Daoy (cell line): ENCODE data around the gene HERC5. TPM values are rescaled to one million over a fixed set of nuclear protein-coding genes. Genes with fewer than 3 reads are reported as not detected.

Experiments used
- DNase-seq: peaks from one replicate; pipeline ENCODE4 v3.0.0-alpha.2; 2015; ENCODE audit warnings: low read depth
- total RNA-seq: library from RNA; depleted of rRNA; stranded (reverse); fragments of >200 nt; shearing (Covaris generic); gene quantifications from 2 replicates; pipeline ENCODE4 v1.2.3, GENCODE V29; 2014; rRNA removed

Gene HERC5
- total RNA-seq, 1 experiment from 2014 or later: 11.5 TPM

- peak; percentile 13 for DNase-seq
Observed at GRCh38 chr4:88522702-88523324, 65.9 kb downstream of the HERC5 start.

GRCh38 chr4:88523325-88524129 lies 66.6 kb downstream of the HERC5 start, which contains the start of gene PYURF:
Gene PYURF, minus strand, starts transcription at chr4:88523776. Its CDS starts 76 bp downstream, at chr4:88523700.
- peak; percentile 91 for DNase-seq

GRCh38 chr4:88524171-88524570 lies 67.3 kb downstream of the HERC5 start:
- DNase-seq: no peak

- no peak for DNase-seq
Observed at GRCh38 chr4:88526221-88526815, 69.4 kb downstream of the HERC5 start.

- DNase-seq: no peak
Observed at GRCh38 chr4:88527787-88528186, 70.9 kb downstream of the HERC5 start.

GRCh38 chr4:88528861-88529260 lies 71.9 kb downstream of the HERC5 start:
- DNase-seq: no peak

GRCh38 chr4:88531549-88531948 lies 74.6 kb downstream of the HERC5 start:
- no peak for DNase-seq

- DNase-seq: peak; percentile 13
Observed at GRCh38 chr4:88533088-88533790, 76.3 kb downstream of the HERC5 start.

- DNase-seq: peak; percentile 65
Observed at GRCh38 chr4:88533937-88534750, 77.2 kb downstream of the HERC5 start.

- no peak for DNase-seq
Observed at GRCh38 chr4:88535090-88535755, 78.3 kb downstream of the HERC5 start.

- DNase-seq: no peak
Observed at GRCh38 chr4:88537709-88538108, 80.8 kb downstream of the HERC5 start.

GRCh38 chr4:88539322-88540068 lies 82.6 kb downstream of the HERC5 start:
- peak; percentile 29 for DNase-seq

GRCh38 chr4:88549815-88550214 lies 92.9 kb downstream of the HERC5 start:
- DNase-seq: no peak

Other genes starting within 250 kb of the HERC5 start
- gene PPM1K, start 172.6 kb upstream of the HERC5 start, total RNA-seq: 3.4 and 12.1 TPM in 2 replicates
- 3.4 and 5.8 TPM in 2 replicates for gene HERC6, start 78.3 kb upstream of the HERC5 start, total RNA-seq
- 60.3 and 70.3 TPM in 2 replicates for gene PYURF, start 66.7 kb downstream of the HERC5 start, total RNA-seq
- 1.8 and 2.3 TPM in 2 replicates for gene HERC3, start 135.4 kb downstream of the HERC5 start, total RNA-seq
- 2.4 and 4.7 TPM in 2 replicates for gene NAP1L5, start 240.7 kb downstream of the HERC5 start, total RNA-seq